Urinary bladder (tissue), 4 donors: ENCODE results near the gene MPC2. TPM values are rescaled to one million over a fixed set of nuclear protein-coding genes. Genes with fewer than 3 reads are reported as not detected.
"Not testable (repeated sequence)": the region's sequence is repeated elsewhere in the genome, so short reads cannot be mapped to it uniquely, and the experiment has no call there.

Experiments used
- DNase-seq: peaks from one replicate; pipeline ENCODE4 v3.0.0-alpha.2; 2015; ENCODE audit errors: extremely low spot score
- H3K27ac ChIP-seq: one replicate; pipeline ENCODE4 v1.5.1; 2013; ENCODE audit warnings: low read depth, mild to moderate bottlenecking, moderate library complexity
- H3K36me3 ChIP-seq: one replicate; pipeline ENCODE4 v1.6.1; 2013; ENCODE audit warnings: mild to moderate bottlenecking, moderate library complexity; ENCODE audit not compliant: insufficient read depth
- H3K4me1 ChIP-seq: one replicate; pipeline ENCODE4 v1.6.1; 2013; ENCODE audit warnings: mild to moderate bottlenecking, moderate library complexity; ENCODE audit not compliant: insufficient read depth
- H3K4me3 ChIP-seq: one replicate; pipeline ENCODE4 v1.5.1; 2013; ENCODE audit warnings: low read depth, low read length
- WGBS: extraction: QIAGEN DNeasy Blood & Tissue Kit; methylation state at CpG from one replicate; pipeline ENCODE4 v1.1.7; 2013; 5-methylcytosine and 5-hydroxymethylcytosine counted together
- polyA plus RNA-seq: library from polyadenylated mRNA; stranded (reverse); fragments of 200-250 nt; gene quantifications from one replicate; pipeline ENCODE4 v1.2.3, GENCODE V29; 2013
- total RNA-seq: library from RNA; depleted of rRNA; stranded (reverse); fragments of >200 nt; gene quantifications from one replicate; pipeline ENCODE4 v1.2.3, GENCODE V29; 2014
- donor health status: healthy with polysubstance abuse.
- donor health status: healthy.

The MPC2 gene
- total and polyA plus RNA-seq, 2 donors, result 41.7 to 48.4 TPM

GRCh38 chr1:167947733-167948132, 10.9 kb upstream of the MPC2 start:
- WGBS, result 89% methylated on average over 2 of the region's 2 CpGs
- no peak for DNase-seq
- Histone ChIP-seq H3K36me3 (no peaks in the 10 kb centered on the region), H3K27ac (no peak overlapping the region), H3K4me3 (no peak overlapping the region), H3K4me1 (peaks cover 2% of the 10 kb centered on the region)

GRCh38 chr1:167943541-167943940, 6.7 kb upstream of the MPC2 start:
- Histone ChIP-seq H3K4me3 (no peak overlapping the region), H3K27ac (no peak overlapping the region), H3K4me1 (peaks cover 2% of the 10 kb centered on the region), H3K36me3 (no peaks in the 10 kb centered on the region)
- no peak for DNase-seq
- WGBS, result 90% methylated on average over 9 of the region's 9 CpGs

- Histone ChIP-seq H3K4me1 (no peaks in the 10 kb centered on the region), H3K4me3 (no peak overlapping the region), H3K36me3 (no peaks in the 10 kb centered on the region), H3K27ac (no peak overlapping the region)
- no peak for DNase-seq
- WGBS, result 95% methylated on average over 2 of the region's 2 CpGs
These were observed 3.4 kb upstream of the MPC2 start for GRCh38 chr1:167940264-167940663.

GRCh38 chr1:167938080-167938636, 1.3 kb upstream of the MPC2 start:
- 48% methylated on average over 5 of the region's 5 CpGs for WGBS
- no peak for DNase-seq
- H3K4me3 ChIP-seq, result peak overlapping the region; percentile 13
- H3K36me3 ChIP-seq, result no peaks in the 10 kb centered on the region
- H3K27ac ChIP-seq, result no peak overlapping the region
- H3K4me1 ChIP-seq, result no peaks in the 10 kb centered on the region

GRCh38 chr1:167937709-167938010, 788 bp upstream of the MPC2 start:
- peak overlapping the region; percentile 91 for H3K4me3 ChIP-seq
- WGBS, result 1% methylated on average over 5 of the region's 5 CpGs
- DNase-seq, result no peak
- no peaks in the 10 kb centered on the region for H3K36me3 ChIP-seq
- H3K4me1 ChIP-seq, result no peaks in the 10 kb centered on the region
- peak overlapping the region; percentile 97 for H3K27ac ChIP-seq

- DNase-seq, result peak; percentile 99
- Histone ChIP-seq H3K36me3 (no peaks in the 10 kb centered on the region), H3K27ac (peak within 1 kb of the TSS; percentile 97), H3K4me3 (peak within 1 kb of the TSS; percentile 91), H3K4me1 (no peaks in the 10 kb centered on the region)
- under 1% methylated on average over 58 of the region's 58 CpGs for WGBS
These were observed 573 bp downstream of the MPC2 start, which contains the start of gene DCAF6 for GRCh38 chr1:167936068-167936929. Gene DCAF6 (plus strand): TSS chr1:167936683. CDS start chr1:167936912, 229 bp downstream.

GRCh38 chr1:167935216-167936067, 1.4 kb downstream of the MPC2 start:
- no peaks in the 10 kb centered on the region for H3K36me3 ChIP-seq
- H3K4me1 ChIP-seq, result no peaks in the 10 kb centered on the region
- peak; percentile 31 for DNase-seq
- peak overlapping the region; percentile 55 for H3K4me3 ChIP-seq
- peak overlapping the region; percentile 95 for H3K27ac ChIP-seq
- WGBS, result under 1% methylated on average over 45 of the region's 45 CpGs

GRCh38 chr1:167934426-167935215, 2.3 kb downstream of the MPC2 start:
- no peaks in the 10 kb centered on the region for H3K4me1 ChIP-seq
- no peak for DNase-seq
- peak overlapping the region; percentile 95 for H3K27ac ChIP-seq
- no peaks in the 10 kb centered on the region for H3K36me3 ChIP-seq
- 13% methylated on average over 4 of the region's 4 CpGs for WGBS
- peak overlapping the region; percentile 55 for H3K4me3 ChIP-seq

GRCh38 chr1:167933788-167934187, 3.1 kb downstream of the MPC2 start:
- DNase-seq, result no peak
- WGBS, result 62% methylated on average over 4 of the region's 4 CpGs
- H3K4me1 ChIP-seq, result no peaks in the 10 kb centered on the region
- no peak overlapping the region for H3K27ac ChIP-seq
- H3K36me3 ChIP-seq, result no peaks in the 10 kb centered on the region
- no peak overlapping the region for H3K4me3 ChIP-seq

- DNase-seq, result no peak
- Histone ChIP-seq H3K4me1 (no peaks in the 10 kb centered on the region), H3K36me3 (no peaks in the 10 kb centered on the region), H3K27ac (no peak overlapping the region), H3K4me3 (no peak overlapping the region)
- 78% methylated on average over 1 of the region's 1 CpG for WGBS
These were observed 7.1 kb downstream of the MPC2 start for GRCh38 chr1:167929725-167930124.

GRCh38 chr1:167928919-167929318, 8.0 kb downstream of the MPC2 start:
- WGBS, result 94% methylated on average over 9 of the region's 9 CpGs
- H3K27ac ChIP-seq, H3K36me3 ChIP-seq, DNase-seq, H3K4me3 ChIP-seq, H3K4me1 ChIP-seq: not testable (repeated sequence)

GRCh38 chr1:167928457-167928852, 8.4 kb downstream of the MPC2 start:
- H3K27ac ChIP-seq, result no peak overlapping the region
- 86% methylated on average over 2 of the region's 2 CpGs for WGBS
- no peaks in the 10 kb centered on the region for H3K4me1 ChIP-seq
- no peak for DNase-seq
- H3K4me3 ChIP-seq, result no peak overlapping the region
- no peaks in the 10 kb centered on the region for H3K36me3 ChIP-seq
